ENCODE data around the gene MYADML2.

MYADML2 gene

GRCh38 chr17:81911277-81911961 is 35.6 kb downstream of the MYADML2 start, which contains the start of gene PCYT2:
PCYT2 (minus strand) TSS chr17:81911399; CDS start chr17:81911355, 44 bp downstream.
- DNase-seq (ENCODE audit: low spot score), result peak; percentile 92

GRCh38 chr17:81910840-81911276 is 36.2 kb downstream of the MYADML2 start:
- DNase-seq (ENCODE audit: low spot score), result no peak

- no peak for DNase-seq (ENCODE audit: low spot score)
Measured at GRCh38 chr17:81909966-81910839, 36.8 kb downstream of the MYADML2 start.

- no peak for DNase-seq (ENCODE audit: low spot score)
Measured at GRCh38 chr17:81909231-81909630, 37.8 kb downstream of the MYADML2 start.

GRCh38 chr17:81908793-81909192 is 38.2 kb downstream of the MYADML2 start:
- DNase-seq (ENCODE audit: low spot score), result no peak

GRCh38 chr17:81907219-81908145 is 39.6 kb downstream of the MYADML2 start:
- DNase-seq (ENCODE audit: low spot score), result no peak

GRCh38 chr17:81906476-81907218 is 40.4 kb downstream of the MYADML2 start:
- DNase-seq (ENCODE audit: low spot score), result no peak

GRCh38 chr17:81905993-81906392 is 41.0 kb downstream of the MYADML2 start:
- no peak for DNase-seq (ENCODE audit: low spot score)

GRCh38 chr17:81905424-81905875 is 41.6 kb downstream of the MYADML2 start:
- DNase-seq (ENCODE audit: low spot score), result no peak

- no peak for DNase-seq (ENCODE audit: low spot score)
Measured at GRCh38 chr17:81904600-81905423, 42.2 kb downstream of the MYADML2 start.

GRCh38 chr17:81903896-81904599 is 43.0 kb downstream of the MYADML2 start:
- DNase-seq (ENCODE audit: low spot score), result no peak

GRCh38 chr17:81903415-81903831 is 43.6 kb downstream of the MYADML2 start:
- DNase-seq (ENCODE audit: low spot score), result no peak

GRCh38 chr17:81902653-81903414 is 44.2 kb downstream of the MYADML2 start:
- DNase-seq (ENCODE audit: low spot score), result no peak

GRCh38 chr17:81902023-81902652 is 44.9 kb downstream of the MYADML2 start, which contains the start of gene NPB:
NPB (plus strand) TSS chr17:81902238; CDS start chr17:81902278, 40 bp downstream.
- DNase-seq (ENCODE audit: low spot score), result no peak

GRCh38 chr17:81901167-81902022 is 45.6 kb downstream of the MYADML2 start:
- DNase-seq (ENCODE audit: low spot score), result no peak

- no peak for DNase-seq (ENCODE audit: low spot score)
Measured at GRCh38 chr17:81900181-81900820, 46.7 kb downstream of the MYADML2 start.

Data from CD4-positive, alpha-beta T cell treated with Interleukin-15 for 4 hours (primary cell).